H9 (cell line): Measurements from ENCODE around the gene PRKCZ. TPM values are rescaled to one million over a fixed set of nuclear protein-coding genes. Genes with fewer than 3 reads are reported as not detected.

Experiments used
- DNase-seq: peaks from one replicate; pipeline ENCODE4 v3.0.0-alpha.2; 2017
- H2AFZ ChIP-seq: one replicate; pipeline ENCODE4 v1.6.1; 2013; ENCODE audit warnings: mild to moderate bottlenecking, low read length, control low read depth, moderate library complexity
- H2AK5ac ChIP-seq: 2 replicates; pipeline ENCODE4 v1.6.1; 2013; ENCODE audit warnings: low read length, control low read depth, mixed read lengths; ENCODE audit not compliant: insufficient read length
- H2BK120ac ChIP-seq: one replicate; pipeline ENCODE4 v1.6.1; 2013; ENCODE audit warnings: low read depth, mild to moderate bottlenecking, low read length, control low read depth, inconsistent platforms; ENCODE audit not compliant: poor library complexity, severe bottlenecking
- H2BK12ac ChIP-seq: 2 replicates; pipeline ENCODE4 v1.6.1; 2013; ENCODE audit warnings: low read length, control low read depth, mixed read lengths, low read depth; ENCODE audit not compliant: insufficient read length
- H2BK15ac ChIP-seq: 2 replicates; pipeline ENCODE4 v1.6.1; 2013; ENCODE audit warnings: low read depth, low read length, control low read depth
- H2BK20ac ChIP-seq: one replicate; pipeline ENCODE4 v1.6.1; 2013; ENCODE audit warnings: low read depth, mild to moderate bottlenecking, low read length, control low read depth, inconsistent platforms; ENCODE audit not compliant: poor library complexity, severe bottlenecking
- H2BK5ac ChIP-seq: 2 replicates; pipeline ENCODE4 v1.6.1; 2013; ENCODE audit warnings: low read length, control low read depth, mixed read lengths; ENCODE audit not compliant: insufficient read length
- H3K14ac ChIP-seq: 2 replicates; pipeline ENCODE4 v1.6.1; 2013; ENCODE audit warnings: low read length, control low read depth; ENCODE audit not compliant: insufficient read depth
- H3K18ac ChIP-seq: 2 replicates; pipeline ENCODE4 v1.6.1; 2013; ENCODE audit warnings: low read depth, mild to moderate bottlenecking, mixed read lengths, low read length, control low read depth; ENCODE audit not compliant: insufficient read length
- H3K23ac ChIP-seq: 2 replicates; pipeline ENCODE4 v1.6.1; 2013; ENCODE audit warnings: low read length, control low read depth, mixed read lengths, low read depth; ENCODE audit not compliant: insufficient read length
- H3K23me2 ChIP-seq: 2 replicates; pipeline ENCODE4 v1.6.1; 2013; ENCODE audit warnings: low read depth, mild to moderate bottlenecking, mixed read lengths, low read length, control low read depth; ENCODE audit not compliant: insufficient read length, poor library complexity, severe bottlenecking
- H3K27ac ChIP-seq: 2 replicates; pipeline ENCODE4 v1.5.1; 2013; ENCODE audit warnings: low read length, control low read depth, mixed read lengths, low read depth; ENCODE audit not compliant: insufficient read length
- H3K27me3 ChIP-seq: 2 replicates; pipeline ENCODE4 v1.6.1; 2013; ENCODE audit warnings: low read length, control low read depth, inconsistent platforms; ENCODE audit not compliant: insufficient read depth
- H3K4ac ChIP-seq: 2 replicates; pipeline ENCODE4 v1.6.1; 2013; ENCODE audit warnings: low read depth, mild to moderate bottlenecking, control low read depth, inconsistent platforms, low read length, moderate library complexity
- H3K4me1 ChIP-seq: 2 replicates; pipeline ENCODE4 v1.6.1; 2013; ENCODE audit warnings: low read length, control low read depth, inconsistent platforms; ENCODE audit not compliant: insufficient read depth
- H3K4me2 ChIP-seq: 2 replicates; pipeline ENCODE4 v1.6.1; 2013; ENCODE audit warnings: low read length, control low read depth, mixed read lengths; ENCODE audit not compliant: insufficient read length, insufficient read depth
- H3K56ac ChIP-seq: 2 replicates; pipeline ENCODE4 v1.6.1; 2013; ENCODE audit warnings: low read depth, mild to moderate bottlenecking, mixed read lengths, low read length, control low read depth; ENCODE audit not compliant: insufficient read length
- H3K79me1 ChIP-seq: 2 replicates; pipeline ENCODE4 v1.6.1; 2013; ENCODE audit warnings: low read depth, mild to moderate bottlenecking, moderate library complexity, low read length, control low read depth, inconsistent platforms; ENCODE audit not compliant: insufficient read depth, poor library complexity, severe bottlenecking
- H3K79me2 ChIP-seq: 2 replicates; pipeline ENCODE4 v1.6.1; 2013; ENCODE audit warnings: low read length, control low read depth, inconsistent platforms; ENCODE audit not compliant: insufficient read depth
- H3K9ac ChIP-seq: 2 replicates; pipeline ENCODE4 v1.6.1; 2013; ENCODE audit warnings: low read length, control low read depth, mixed read lengths; ENCODE audit not compliant: insufficient read length; ENCODE audit errors: extremely low read depth
- H3K9me3 ChIP-seq: one replicate; pipeline ENCODE4 v1.6.1; 2013; ENCODE audit warnings: low read depth, low read length, inconsistent platforms; ENCODE audit not compliant: control insufficient read depth
- H3T11ph ChIP-seq: one replicate; pipeline ENCODE4 v1.6.1; 2013; ENCODE audit warnings: mild to moderate bottlenecking, low read length, control low read depth, inconsistent platforms
- H4K20me1 ChIP-seq: one replicate; pipeline ENCODE4 v1.6.1; 2013; ENCODE audit not compliant: control insufficient read depth, insufficient read length, insufficient read depth
- H4K5ac ChIP-seq: 2 replicates; pipeline ENCODE4 v1.6.1; 2013; ENCODE audit warnings: low read depth, mild to moderate bottlenecking, mixed read lengths, low read length, control low read depth; ENCODE audit not compliant: insufficient read length
- H4K8ac ChIP-seq: replicated peaks from 2 replicates; pipeline ENCODE4 v1.6.1; 2013; ENCODE audit warnings: low read length, control low read depth, mixed read lengths, low read depth; ENCODE audit not compliant: insufficient read length
- H4K91ac ChIP-seq: 2 replicates; pipeline ENCODE4 v1.6.1; 2013; ENCODE audit warnings: low read depth, mild to moderate bottlenecking, moderate library complexity, mixed read lengths, low read length, control low read depth; ENCODE audit not compliant: insufficient read length
- H3K27ac Mint-ChIP-seq, 3 experiments: 2 replicates in 2 of 3; 3 replicates in 1 of 3; pipeline ENCODE4 v1.8.0; 2020 to 2021; ENCODE audit warnings: mixed read lengths in 3 of 3, mild to moderate bottlenecking in 1 of 3, moderate library complexity in 1 of 3
- H3K27me3 Mint-ChIP-seq: 2 replicates; pipeline ENCODE4 v1.8.0; 2021; ENCODE audit warnings: low read depth, mild to moderate bottlenecking, moderate library complexity, mixed read lengths
- H3K36me3 Mint-ChIP-seq, 3 experiments: 2 replicates in 2 of 3; 3 replicates in 1 of 3; pipeline ENCODE4 v1.8.0; 2020 to 2021; ENCODE audit warnings: low read depth in 3 of 3, mixed read lengths in 3 of 3; ENCODE audit not compliant: insufficient read depth in 1 of 3
- H3K4me1 Mint-ChIP-seq, 2 experiments: 2 replicates each; pipeline ENCODE4 v1.8.0; 2020; ENCODE audit warnings: mixed read lengths in 2 of 2
- H3K4me3 Mint-ChIP-seq, 2 experiments: 2 replicates in 1 of 2; 3 replicates in 1 of 2; pipeline ENCODE4 v1.8.0; 2020 to 2021; ENCODE audit warnings: mild to moderate bottlenecking in 2 of 2, mixed read lengths in 2 of 2, moderate library complexity in 1 of 2
- H3K9me3 Mint-ChIP-seq, 2 experiments: 2 replicates in 1 of 2; 3 replicates in 1 of 2; pipeline ENCODE4 v1.8.0; 2020; ENCODE audit warnings: mild to moderate bottlenecking in 2 of 2, mixed read lengths in 2 of 2, moderate library complexity in 1 of 2
- CTCF ChIP-seq: fragments of 200-600 bp; sonication (generic); conservative IDR thresholded peaks from 3 replicates; pipeline ENCODE4 v1.8.0; 2021; ENCODE audit warnings: antibody characterized with exemption, mild to moderate bottlenecking
- WGBS: extraction: QIAGEN DNeasy Blood & Tissue Kit; methylation state at CpG from one replicate; pipeline ENCODE4 v1.1.7; 2013; ENCODE audit warnings: missing lambda C conversion rate, low lambda C conversion rate, mixed read lengths; ENCODE audit not compliant: insufficient read length; ENCODE audit errors: extremely low coverage; 5-methylcytosine and 5-hydroxymethylcytosine counted together
- total RNA-seq: library from RNA; stranded (reverse); gene quantifications from 2 replicates; pipeline ENCODE4 v1.2.1, GENCODE V29; 2021

Gene PRKCZ
- total RNA-seq, 1 experiment from 2014 or later = 48.4 TPM

DNA sequence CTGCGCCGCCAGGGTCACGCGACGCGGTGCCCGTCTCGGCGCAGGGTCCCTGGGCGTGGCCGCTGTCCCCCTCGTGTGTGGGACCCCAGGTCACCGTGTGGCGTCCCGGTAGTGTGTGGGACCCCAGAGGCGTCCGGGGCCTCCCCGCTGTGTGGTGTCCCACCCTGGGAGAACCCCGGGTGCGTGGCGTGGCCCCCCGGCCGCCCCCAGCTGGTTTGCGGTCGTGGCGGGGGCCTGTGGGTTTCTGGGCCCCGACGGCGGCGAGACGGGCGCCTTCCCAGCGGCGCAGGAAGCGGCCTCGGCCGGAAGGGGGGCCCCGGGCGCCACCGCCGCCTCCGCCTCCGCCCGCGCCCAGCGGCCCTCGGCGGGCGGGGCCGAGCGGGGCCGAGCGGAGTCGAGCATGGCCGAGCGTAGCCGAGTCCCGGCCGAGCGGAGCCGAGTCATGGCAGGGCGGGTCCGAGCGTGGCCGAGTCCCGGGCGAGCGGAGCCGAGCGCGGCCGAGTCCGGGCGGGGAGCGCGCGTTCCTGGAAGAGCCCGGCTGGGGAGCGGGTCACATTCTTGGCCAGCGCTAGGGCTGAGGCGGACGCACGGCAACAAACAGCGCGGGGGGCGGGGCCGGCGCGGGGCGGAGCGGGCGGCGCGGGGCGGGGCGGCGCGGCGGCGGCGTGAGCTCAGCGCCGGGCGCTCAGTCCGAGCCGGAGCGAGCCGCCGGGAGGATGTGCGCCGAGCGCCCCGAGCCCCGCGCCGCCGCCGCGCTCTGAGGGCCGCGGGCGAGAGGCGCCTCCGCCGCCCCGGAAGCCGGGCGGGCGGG lies 177.3 kb downstream of the PRKCZ start:
- H3K27ac ChIP-seq = no peak overlapping the region
- H4K20me1 ChIP-seq = no peaks in the 10 kb centered on the region
- peak; percentile 15; the same call in 1 of the 3 replicates for TF ChIP-seq CTCF
- peak overlapping the region; percentile 52 for H3K18ac ChIP-seq
- peak overlapping the region; percentile 57 for H3K9ac ChIP-seq
- Mint-ChIP-seq H3K4me3 (peak overlapping the region; percentile 56 to 71; a peak in 4 of 5 replicates), H3K27me3 (peaks cover 3% of the 10 kb centered on the region; the same call in 1 of the 2 replicates), H3K27ac (no peak overlapping the region), H3K9me3 (no peaks in the 10 kb centered on the region; a peak in 1 of 5 replicates), H3K4me1 (peaks cover 27 to 32% of the 10 kb centered on the region in 2 experiments), H3K36me3 (peaks cover 6 to 22% (median 10%) of the 10 kb centered on the region in 3 experiments; a peak in 5 of 7 replicates)
- WGBS = no CpG with 5 or more reads among the region's 129 CpGs
- no peak overlapping the region for H2BK120ac ChIP-seq
- peak; percentile 96 for DNase-seq
- peak overlapping the region; percentile 51 for H3K14ac ChIP-seq
- H2AFZ ChIP-seq = no peak overlapping the region
- H2BK5ac ChIP-seq = no peak overlapping the region
- H3K4ac ChIP-seq = no peak overlapping the region
- H3K27me3 ChIP-seq = no peaks in the 10 kb centered on the region
- H2BK12ac ChIP-seq = no peak overlapping the region
- H2BK20ac ChIP-seq = no peak overlapping the region
- H4K8ac ChIP-seq = no peak overlapping the region
- no peak overlapping the region for H4K5ac ChIP-seq
- peaks cover 8% of the 10 kb centered on the region for H3K79me1 ChIP-seq
- H3K56ac ChIP-seq = no peak overlapping the region
- no peaks in the 10 kb centered on the region for H3K9me3 ChIP-seq
- H3K4me1 ChIP-seq = no peaks in the 10 kb centered on the region; the same call in 1 of the 2 replicates
- peaks cover 39% of the 10 kb centered on the region; the same call in 1 of the 2 replicates for H3K79me2 ChIP-seq
- peak overlapping the region; percentile 13 for H3K4me2 ChIP-seq
- no peak overlapping the region for H3T11ph ChIP-seq
- peaks cover 32% of the 10 kb centered on the region for H3K23me2 ChIP-seq
- no peak overlapping the region for H2AK5ac ChIP-seq
- H2BK15ac ChIP-seq = no peak overlapping the region
- H3K23ac ChIP-seq = no peak overlapping the region
- no peak overlapping the region for H4K91ac ChIP-seq
